Measurements from ENCODE around the gene TMEM53. TPM values are rescaled to one million over a fixed set of nuclear protein-coding genes. Genes with fewer than 3 reads are reported as not detected.
"Not testable (repeated sequence)": the region's sequence is repeated elsewhere in the genome, so short reads cannot be mapped to it uniquely, and the experiment has no call there.

TMEM53 gene
- total RNA-seq, 2 experiments from 2014 or later, result 2.8 to 2.9 TPM

DNA sequence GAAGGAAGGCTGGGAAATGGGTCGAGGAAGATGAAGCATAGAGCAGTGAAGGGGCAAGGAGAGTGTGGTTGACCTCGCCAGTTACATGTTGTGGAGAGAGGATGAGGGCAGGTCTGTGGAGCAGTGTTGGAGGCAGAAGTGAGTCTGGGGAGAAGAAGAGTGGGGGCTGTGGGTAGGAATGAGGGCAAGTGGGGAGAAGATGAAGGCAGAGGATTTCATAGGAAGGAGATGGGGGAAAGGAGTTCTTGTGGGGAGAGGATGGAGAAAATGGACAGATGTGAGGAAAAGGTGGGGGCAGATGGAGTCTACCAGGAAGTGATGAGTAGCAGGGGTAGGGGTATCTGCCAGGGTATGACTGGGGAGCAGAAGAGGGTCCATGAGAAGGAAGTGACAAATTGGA, 3.8 kb upstream of the TMEM53 start:
- ChIA-PET CTCF (no interaction called here), POLR2A (interaction anchor here (0.5 kb wide), 1 partner anchor 14 kb away, joined by 7 read pairs; no protein-coding TSS in a partner anchor)

DNA sequence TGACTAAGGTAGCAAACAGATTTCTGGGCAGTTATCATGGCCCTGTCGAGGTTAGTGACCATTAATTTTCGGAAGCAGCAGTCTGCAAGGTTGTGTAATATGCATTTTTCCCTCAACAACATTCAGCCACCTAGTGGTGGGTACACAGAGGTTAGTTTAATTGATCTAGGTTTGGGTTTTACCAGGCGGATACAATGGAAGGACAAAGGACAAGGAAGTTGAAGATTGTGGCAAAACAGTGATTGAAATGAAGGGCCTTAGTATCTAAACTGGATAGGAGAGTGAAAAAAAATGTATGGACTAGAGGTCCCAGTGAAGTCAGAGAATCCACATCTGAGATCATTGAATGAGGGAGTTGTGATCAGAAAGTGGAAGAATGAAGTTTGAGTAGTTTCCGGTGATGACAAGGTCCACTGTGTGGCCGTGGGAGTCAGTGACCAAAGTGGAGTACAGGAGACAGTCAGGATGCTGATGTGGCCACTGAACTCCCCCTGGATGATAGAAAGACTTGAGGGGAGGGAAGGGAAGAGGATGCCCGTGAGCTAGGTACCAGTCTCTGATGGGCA, 3.0 kb upstream of the TMEM53 start:
- CTCF ChIA-PET, result interaction anchor here (0.9 kb wide), 1 partner anchor 36 kb away, joined by 3 read pairs; no protein-coding TSS in a partner anchor
- POLR2A ChIA-PET, result interaction anchor here (0.5 kb wide), 1 partner anchor 13 kb away, joined by 7 read pairs; no protein-coding TSS in a partner anchor

DNA sequence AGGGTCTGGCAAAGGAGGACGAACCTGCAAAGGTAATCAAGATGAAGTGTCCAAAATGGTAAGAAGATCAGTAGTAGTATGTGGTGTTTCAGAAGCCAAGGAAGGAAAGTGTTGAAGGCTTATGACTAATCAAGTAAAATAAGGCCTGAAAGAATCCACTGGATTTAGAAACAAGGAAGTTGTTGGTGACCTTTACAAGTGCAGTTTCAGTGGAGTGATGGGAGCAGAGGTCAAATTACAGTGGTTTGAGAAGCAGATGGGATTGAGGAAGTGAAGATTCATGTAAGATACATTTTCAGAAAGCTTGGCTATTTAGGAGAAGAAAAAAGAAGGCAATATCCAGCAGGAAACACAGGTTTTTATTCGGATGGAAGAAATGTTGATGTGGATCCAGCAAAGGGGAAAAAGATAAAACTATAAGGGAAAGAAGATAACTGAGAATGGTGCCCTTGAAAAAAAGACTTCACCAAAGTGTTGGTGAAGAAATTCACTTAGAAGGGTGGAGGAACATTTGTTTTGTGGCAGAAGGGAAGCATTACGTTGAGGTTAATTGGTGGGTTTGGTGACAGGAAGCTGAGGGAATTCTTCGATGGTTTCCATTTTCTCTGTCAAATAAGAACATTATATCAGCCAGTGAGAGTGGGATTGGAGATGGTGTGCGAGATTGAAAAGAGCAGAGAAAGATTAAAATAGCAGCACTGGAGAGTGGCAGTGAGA, 2.4 kb upstream of the TMEM53 start:
- CTCF ChIA-PET, result interaction anchor here (0.9 to 3.7 kb wide), 2 partner anchors 24 to 37 kb away, joined by 3 to 16 read pairs; no protein-coding TSS in a partner anchor
- POLR2A ChIA-PET, result no interaction called here

DNA sequence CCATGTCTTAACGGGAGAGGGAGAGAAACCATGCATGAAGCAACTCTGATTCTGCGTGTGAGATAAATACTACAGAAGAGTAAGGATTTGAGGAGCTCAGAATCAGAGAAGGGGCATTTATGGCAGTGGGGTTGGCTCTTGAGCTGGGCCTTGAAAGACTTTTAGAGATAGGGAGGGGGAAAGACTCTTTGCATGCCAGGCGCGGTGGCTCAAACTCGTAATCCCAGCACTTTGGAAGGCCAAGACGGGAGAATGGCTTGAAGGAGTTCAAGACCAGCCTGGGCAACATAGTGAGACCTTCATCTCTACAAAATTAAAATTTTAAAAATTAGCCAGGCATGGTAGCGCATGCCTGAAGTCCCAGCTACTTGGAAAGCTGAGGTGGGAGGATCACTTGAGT, 905 bp upstream of the TMEM53 start:
- POLR2A ChIA-PET, result interaction anchor here (0.9 to 2.7 kb wide), 5 partner anchors 42 to 101 kb away, joined by 4 to 14 read pairs (median 8); partner anchors contain the start of gene RNU5D-1
- CTCF ChIA-PET, result interaction anchor here (1.5 to 3.7 kb wide), 2 partner anchors 22 to 23 kb away, joined by 4 to 16 read pairs; no protein-coding TSS in a partner anchor

DNA sequence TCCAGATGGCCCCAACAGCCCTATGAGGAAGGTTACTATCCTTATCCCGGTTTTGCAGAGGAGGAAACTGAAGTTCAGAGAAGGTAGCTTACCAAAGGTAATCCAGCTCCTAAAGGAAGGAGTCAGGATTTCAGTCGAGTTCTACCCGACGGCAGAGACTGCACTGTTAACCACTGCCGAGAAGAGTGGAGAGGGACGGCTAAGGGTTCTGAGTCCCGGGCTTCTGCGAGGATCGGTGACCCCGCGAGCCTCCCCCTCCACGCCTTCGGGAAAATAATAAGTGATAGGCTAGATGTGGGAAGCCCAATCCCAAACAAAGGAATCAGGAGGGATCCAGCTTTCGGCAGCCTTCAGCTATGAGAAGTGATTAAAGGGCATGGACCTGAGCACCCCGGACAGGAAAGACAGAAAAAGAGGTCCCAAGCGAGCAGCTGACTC, 587 bp downstream of the TMEM53 start:
- POLR2A ChIA-PET, result interaction anchor here (0.5 to 2.7 kb wide), 4 partner anchors 8 to 57 kb away, joined by 3 to 14 read pairs (median 8); partner anchors contain the start of gene RNU5D-1

DNA sequence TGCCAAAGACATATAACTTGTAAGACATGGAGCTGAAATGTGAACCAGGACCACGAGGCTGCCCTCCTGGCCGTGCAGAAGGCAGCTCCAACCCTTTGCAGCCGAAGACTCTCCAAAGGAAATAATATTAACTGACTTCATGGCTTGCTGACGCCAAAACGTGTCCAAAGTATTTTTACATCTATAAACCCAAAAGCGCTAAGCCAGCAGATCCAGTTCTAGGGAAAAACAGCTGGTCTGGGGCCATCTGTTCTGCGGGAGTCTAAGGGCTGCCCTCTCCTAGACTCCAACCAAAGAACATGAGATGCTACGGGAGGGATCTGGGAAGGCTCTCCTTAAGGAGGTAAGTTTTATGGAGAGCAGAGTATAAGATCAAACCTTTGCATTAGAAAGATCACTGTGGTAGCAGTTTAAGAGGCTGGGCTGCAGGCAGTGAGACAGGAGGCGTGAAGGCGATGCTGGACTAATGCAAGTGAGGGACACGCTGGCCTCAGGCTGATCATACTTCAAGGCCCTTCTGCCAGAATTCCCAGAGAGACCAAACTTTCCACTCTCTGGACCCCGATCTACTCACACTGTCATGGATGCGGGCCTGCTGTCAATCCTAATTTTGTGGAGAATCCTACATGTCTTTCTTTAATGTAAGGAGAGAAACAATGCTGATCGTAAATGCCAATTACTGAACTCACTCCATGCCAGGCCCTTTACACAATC, 1.2 kb downstream of the TMEM53 start:
- POLR2A ChIA-PET, result interaction anchor here (0.5 to 2.7 kb wide), 4 partner anchors 7 to 49 kb away, joined by 3 to 14 read pairs (median 6); no protein-coding TSS in a partner anchor
- CTCF ChIA-PET, result interaction anchor here (3.7 kb wide), 1 partner anchor 21 kb away, joined by 16 read pairs; no protein-coding TSS in a partner anchor

More for the DNA sequence above, 587 bp downstream of the TMEM53 start:
- CTCF ChIA-PET, result interaction anchor here (0.7 to 3.7 kb wide), 2 partner anchors 10 to 21 kb away, joined by 3 to 16 read pairs; no protein-coding TSS in a partner anchor

DNA sequence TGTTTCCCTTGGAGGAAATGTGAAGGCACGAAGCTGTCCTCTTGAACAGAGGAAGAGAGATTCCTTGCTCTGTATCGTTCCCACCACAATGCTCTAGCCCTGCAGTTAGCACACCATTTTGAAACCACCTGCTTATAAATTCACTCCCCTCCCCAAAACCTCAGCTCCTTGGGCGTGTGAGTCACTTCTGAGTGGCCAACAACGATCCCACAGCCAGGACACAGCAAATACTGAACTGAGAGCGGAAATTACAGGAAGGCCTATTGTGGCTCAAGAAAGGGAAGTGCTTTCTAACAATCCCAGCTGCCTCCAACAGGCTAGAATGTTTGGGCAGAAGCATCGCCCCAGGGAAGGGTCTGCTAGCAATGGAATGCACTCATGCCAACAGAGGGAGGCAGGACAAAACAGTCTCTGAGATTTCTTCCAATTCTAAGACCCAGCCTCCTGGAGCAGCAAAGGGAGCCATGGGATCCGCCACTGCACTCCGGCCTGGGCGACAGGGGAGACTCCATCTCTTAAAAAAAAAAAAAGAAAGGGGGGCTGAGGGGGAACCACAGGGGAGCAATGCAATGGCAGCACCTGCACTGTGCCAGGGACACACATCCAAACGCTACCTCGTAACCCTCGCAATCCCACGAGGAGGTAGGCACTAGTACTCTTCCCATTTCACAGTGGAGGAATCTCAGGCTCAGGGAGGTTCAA, 1.9 kb downstream of the TMEM53 start:
- POLR2A ChIA-PET, result interaction anchor here (1.0 kb wide), 1 partner anchor 48 kb away, joined by 3 read pairs; no protein-coding TSS in a partner anchor
- CTCF ChIA-PET, result interaction anchor here (0.6 kb wide), 1 partner anchor 1410 kb away, joined by 3 read pairs; no protein-coding TSS in a partner anchor

DNA sequence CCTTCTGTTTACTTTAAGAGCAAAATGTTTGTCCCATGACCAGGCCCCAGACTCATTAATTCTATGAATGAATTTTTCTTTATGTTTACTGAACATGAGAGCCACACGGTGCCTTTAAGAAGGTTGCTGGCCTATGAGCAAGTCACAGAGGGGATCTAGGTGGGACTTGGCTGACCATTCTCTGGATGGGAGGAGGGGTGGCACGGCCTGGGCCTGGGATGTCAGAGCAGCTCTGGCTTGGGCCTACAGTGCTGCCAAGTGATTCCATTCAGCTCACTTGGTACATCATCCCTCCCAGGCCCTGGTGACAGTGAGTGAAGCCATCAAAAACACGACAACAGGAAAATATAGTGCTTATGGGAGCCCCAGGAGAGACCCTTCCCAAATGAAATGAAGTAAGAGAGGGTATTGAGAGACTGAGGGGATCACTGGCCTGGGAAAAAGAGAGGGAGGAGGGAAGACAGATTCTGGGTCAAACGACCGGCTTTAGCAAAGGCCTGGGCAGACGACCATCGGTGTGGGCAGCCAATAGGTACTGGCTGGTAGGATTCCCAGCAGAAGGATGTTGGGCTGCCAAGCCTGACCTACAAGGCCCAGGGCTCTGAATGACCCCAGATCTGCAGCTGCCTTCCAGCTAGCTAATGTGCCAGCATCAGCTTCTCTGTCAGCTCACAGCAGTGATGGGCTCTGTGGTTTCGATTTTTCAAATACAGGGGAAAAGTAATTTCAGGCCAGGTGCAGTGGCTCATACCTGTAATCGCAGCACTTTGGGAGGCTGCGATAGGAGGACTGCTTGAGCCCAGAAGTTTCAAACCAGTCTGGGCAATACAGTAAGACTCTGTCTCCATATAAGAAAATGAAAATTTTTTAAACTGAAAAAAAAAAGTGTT, 3.3 kb downstream of the TMEM53 start:
- ChIA-PET POLR2A (no interaction called here), CTCF (interaction anchor here (2.7 kb wide), 1 partner anchor 18 kb away, joined by 6 read pairs; no protein-coding TSS in a partner anchor)

DNA sequence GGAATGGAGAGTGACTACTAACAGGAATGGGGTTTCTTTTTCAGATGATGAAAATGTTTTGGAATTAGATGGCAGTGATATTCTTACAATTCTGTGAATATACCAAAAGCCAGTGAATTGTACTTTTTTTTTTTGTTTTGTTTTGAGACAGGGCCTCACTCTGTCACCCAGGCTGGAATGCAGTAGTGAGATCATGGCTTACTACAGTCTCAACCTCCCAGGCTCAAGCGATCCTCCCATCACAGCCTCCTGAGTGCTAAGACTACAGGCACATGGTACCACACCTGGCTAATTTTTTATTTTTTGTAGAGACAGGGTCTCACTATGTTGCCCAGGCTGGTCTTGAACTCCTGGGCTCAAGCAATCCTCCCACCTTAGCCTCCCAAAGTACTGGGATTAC, 7.6 kb downstream of the TMEM53 start:
- CTCF ChIA-PET, POLR2A ChIA-PET: not testable (repeated sequence)

DNA sequence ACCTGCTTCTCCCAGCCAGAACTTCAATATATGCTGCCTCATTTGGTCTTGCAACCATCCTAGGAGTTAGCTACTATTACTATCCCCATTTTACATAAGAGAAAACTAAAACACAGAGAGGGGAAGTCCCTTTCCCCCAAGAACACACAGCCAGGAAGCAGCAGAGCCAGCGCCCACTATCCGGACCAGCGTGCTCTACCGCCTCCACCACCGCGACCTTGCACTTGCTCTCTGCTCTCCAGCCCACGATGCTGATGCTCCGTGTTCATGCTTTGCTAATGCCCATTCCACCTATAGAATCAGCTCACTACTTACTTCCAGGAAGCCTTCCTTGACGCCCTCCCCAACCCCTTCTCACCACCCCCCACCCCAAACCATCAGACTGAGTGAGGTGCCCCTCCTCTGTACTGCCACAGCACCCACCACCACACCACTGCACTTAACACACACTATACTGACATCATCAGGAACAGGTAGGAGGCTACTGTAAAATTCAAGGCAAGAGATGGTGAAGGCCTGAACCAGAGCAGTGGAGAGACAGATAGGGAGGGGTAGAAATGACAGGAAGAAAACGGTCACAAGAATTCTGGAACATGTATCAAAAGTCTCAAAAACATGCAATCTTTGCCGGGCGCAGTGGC, 9.4 kb downstream of the TMEM53 start:
- CTCF ChIA-PET, result interaction anchor here (0.7 to 1.3 kb wide), 2 partner anchors 64 to 447 kb away, joined by 3 to 4 read pairs; no protein-coding TSS in a partner anchor
- POLR2A ChIA-PET, result no interaction called here

DNA sequence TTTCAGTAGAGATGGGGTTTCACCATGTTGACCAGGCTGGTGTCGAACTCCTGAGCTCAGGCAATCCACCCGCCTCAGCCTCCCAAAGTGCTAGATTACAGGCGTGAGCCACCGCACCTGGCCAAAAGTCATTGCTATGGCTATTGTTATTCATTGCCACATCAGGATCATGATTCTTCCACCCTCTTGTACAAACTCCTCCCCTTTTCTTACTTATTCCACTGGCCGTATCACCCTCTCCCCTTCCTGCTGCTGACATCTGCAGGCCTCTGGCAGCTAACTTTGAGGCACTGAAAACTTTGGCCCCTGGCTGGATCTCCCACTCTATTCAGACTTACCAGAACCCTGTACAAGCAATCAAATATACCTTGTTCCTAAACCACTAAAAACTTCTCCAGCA, 10.9 kb downstream of the TMEM53 start:
- ChIA-PET CTCF (interaction anchor here (0.9 to 1.5 kb wide), 4 partner anchors 11 to 54 kb away, joined by 3 to 5 read pairs (median 3); partner anchors contain the start of genes ARMH1 and TMEM53), POLR2A (no interaction called here)

DNA sequence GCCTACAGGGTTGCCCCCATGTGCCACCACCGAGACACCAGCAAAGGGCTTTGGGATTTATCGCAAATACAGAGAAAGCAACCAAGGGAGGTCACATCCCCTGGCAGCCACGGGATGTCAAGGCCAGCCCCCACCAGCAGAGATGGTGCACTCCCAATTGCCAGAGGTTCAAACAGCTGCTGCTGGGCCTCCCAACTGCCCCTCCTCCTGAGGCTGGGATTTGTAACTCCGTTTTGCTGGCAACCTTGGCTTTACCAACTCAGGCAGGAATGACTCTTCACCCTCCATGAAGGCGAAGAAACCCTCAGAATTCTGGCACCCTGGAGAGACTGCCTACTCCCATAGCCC, 11.6 kb downstream of the TMEM53 start:
- POLR2A ChIA-PET, result no interaction called here
- CTCF ChIA-PET, result interaction anchor here (2.5 kb wide), 1 partner anchor 10 kb away, joined by 16 read pairs; no protein-coding TSS in a partner anchor

DNA sequence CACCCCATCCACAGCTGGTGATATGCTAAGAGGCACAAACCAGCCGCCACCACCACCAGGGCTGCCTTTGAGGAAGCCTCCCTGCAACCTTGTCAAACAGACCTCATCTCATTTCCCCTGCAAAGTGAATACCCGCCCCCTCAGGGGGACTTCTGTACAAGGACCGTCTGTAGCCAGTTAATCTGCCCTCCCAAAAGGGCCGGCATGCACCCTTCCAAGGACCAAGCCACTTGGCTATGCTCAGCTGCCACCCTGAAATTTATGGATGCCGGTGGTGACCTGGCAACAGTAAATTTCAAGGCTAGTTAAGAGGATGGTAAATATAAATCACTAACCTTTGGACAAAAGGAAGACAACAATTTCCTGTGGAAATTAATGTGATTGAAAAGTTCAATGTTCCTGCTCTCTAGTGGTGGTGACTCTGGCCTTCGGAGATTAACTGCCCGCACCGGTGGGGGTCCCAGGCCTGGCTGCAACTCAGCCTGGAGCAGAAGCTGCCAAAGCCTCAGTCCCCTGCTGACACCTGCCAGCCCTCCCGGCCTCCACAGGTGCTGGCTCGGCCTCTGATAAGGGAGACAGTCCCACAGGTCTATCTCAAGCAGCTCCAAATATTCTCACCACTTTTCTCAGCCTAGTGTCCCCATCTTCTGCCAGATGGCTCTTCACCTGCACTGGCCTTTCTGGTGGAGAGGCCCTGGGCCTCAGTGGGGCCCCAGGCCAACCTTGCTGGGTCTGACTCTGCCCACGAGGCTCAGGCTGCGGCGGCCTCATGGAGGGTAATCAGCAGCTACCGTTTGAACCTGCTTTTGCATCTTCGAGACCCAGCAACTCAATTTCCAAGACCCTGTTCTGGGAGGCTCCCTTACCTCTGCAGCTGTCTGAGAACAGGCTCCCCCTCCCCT, 12.2 kb downstream of the TMEM53 start:
- CTCF ChIA-PET, result interaction anchor here (2.5 kb wide), 1 partner anchor 9 kb away, joined by 16 read pairs; no protein-coding TSS in a partner anchor
- POLR2A ChIA-PET, result no interaction called here

DNA sequence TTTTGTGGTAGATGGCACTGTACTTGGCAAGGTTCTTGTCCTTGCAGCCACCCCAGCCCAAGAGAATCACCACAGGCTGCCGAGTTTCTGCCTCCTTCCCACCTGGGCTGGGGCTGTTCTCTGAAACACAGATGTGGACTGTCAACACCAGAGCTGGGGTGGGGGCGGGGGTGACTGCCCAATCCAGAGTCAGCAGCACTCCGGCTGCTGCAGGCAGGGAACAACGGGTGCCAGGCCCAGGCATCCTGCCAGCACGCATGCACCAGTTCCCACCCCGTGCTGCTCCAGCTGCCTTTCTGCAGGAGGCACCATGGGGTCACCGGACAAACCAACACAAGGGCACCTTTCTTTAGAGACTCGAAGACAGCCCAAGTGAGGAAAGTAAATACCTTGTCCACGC, 14.1 kb downstream of the TMEM53 start:
- CTCF ChIA-PET, result no interaction called here
- POLR2A ChIA-PET, result no interaction called here

DNA sequence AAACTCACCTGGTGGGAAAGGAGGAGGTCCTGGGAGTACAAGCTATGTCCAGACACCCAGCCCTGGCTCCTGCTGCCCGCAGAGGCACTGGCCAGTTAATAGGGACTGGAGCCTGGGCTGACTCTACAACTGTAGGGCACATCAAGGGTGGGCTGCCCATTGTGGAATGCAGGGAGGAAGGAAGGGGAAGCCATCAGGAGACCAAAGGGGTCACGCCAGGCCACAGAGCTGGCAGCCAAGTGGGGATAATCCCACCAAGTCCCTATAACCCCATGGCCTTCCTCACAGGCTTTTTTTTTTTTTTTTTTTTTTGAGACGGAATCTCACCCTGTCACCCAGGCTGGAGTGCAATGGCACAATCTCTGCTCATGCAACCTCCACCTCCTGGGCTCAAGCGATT, 14.7 kb downstream of the TMEM53 start:
- POLR2A ChIA-PET, result no interaction called here
- CTCF ChIA-PET, result interaction anchor here (0.6 kb wide), 2 partner anchors 57 to 256 kb away, joined by 3 read pairs; no protein-coding TSS in a partner anchor

DNA sequence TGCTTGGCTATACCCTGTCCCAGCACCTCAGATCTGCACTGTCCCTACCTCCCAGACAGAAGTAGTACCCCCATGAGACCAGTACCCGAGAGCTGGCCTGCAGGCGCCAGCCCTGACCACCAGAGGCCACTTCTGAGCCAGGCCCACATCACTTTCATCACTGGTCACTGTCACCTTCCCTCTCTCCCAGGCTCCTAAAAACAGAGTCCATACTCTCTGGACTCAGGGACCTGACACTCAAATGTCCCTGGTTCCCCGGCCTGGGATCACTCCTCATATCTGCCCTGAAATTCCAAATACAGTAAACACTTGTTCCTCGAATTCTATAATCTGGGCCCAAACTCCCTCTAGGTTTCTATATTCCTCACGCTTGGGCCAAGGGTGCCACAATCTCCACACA, 18.7 kb downstream of the TMEM53 start:
- ChIA-PET POLR2A (no interaction called here), CTCF (no interaction called here)
